ENCODE measurements around the gene GNPTG. TPM values are rescaled to one million over a fixed set of nuclear protein-coding genes. Genes with fewer than 3 reads are reported as not detected.
A peak's percentile ranks its signal among the peaks of the same experiment; 100 is the strongest.
"Not testable (repeated sequence)": the region's sequence is repeated elsewhere in the genome, so short reads cannot be mapped to it uniquely, and the experiment has no call there.

GNPTG gene
- total and polyA plus RNA-seq, 7 donors: 28.0 to 60.1 (median 43.5) TPM

DNA sequence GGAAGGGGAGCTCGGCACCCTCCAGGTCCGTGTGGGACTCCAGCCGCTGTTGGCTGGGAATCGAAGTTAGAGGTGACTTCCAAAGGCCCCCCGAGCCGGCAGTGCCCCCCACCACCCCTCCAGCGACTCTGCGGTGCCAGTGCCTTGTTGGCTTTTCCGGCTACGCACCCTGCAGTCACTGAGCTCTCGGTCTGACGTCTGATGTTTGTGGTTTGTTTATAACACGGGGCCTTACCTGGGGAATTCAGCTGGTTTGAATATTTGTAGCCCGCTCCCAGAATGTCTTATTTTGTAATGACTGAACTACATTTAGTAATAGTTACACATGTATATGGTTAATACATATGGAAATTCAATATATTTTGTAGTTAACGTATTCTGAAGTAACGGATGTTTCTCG lies 25.3 kb upstream of the GNPTG start:
- no peak for DNase-seq
- peaks cover 0 to 5% (median 0%) of the 10 kb centered on the region in 4 donors for H3K9me3 ChIP-seq
- H3K27me3 ChIP-seq: peaks cover 0 to 8% (median 5%) of the 10 kb centered on the region in 3 donors
- peaks cover 0 to 3% (median 0%) of the 10 kb centered on the region in 4 donors for H3K4me1 ChIP-seq
- no peak for TF ChIP-seq POLR2AphosphoS5 (IDR thresholded peaks at IDR 0.05)
- TF ChIP-seq, protein P1, sequence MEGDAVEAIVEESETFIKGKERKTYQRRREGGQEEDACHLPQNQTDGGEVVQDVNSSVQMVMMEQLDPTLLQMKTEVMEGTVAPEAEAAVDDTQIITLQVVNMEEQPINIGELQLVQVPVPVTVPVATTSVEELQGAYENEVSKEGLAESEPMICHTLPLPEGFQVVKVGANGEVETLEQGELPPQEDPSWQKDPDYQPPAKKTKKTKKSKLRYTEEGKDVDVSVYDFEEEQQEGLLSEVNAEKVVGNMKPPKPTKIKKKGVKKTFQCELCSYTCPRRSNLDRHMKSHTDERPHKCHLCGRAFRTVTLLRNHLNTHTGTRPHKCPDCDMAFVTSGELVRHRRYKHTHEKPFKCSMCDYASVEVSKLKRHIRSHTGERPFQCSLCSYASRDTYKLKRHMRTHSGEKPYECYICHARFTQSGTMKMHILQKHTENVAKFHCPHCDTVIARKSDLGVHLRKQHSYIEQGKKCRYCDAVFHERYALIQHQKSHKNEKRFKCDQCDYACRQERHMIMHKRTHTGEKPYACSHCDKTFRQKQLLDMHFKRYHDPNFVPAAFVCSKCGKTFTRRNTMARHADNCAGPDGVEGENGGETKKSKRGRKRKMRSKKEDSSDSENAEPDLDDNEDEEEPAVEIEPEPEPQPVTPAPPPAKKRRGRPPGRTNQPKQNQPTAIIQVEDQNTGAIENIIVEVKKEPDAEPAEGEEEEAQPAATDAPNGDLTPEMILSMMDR (IDR thresholded peaks at IDR 0.05): no peak
- TF ChIP-seq EP300 (IDR thresholded peaks at IDR 0.05): no peak
- no peak for TF ChIP-seq POLR2A (IDR thresholded peaks at IDR 0.05)
- peaks cover 17 to 56% (median 26%) of the 10 kb centered on the region in 4 donors for H3K36me3 ChIP-seq
- no peak overlapping the region for H3K27ac ChIP-seq
- H3K4me3 ChIP-seq: no peak overlapping the region
- intact Hi-C loops (cut with DNase I): no loop called here
- WGBS, 2 donors: 71 to 74% methylated on average over 17 of the region's 17 CpGs

- Histone ChIP-seq H3K27me3 (peaks cover 2 to 15% (median 12%) of the 10 kb centered on the region in 3 donors), H3K9me3 (peaks cover 0 to 5% (median 0%) of the 10 kb centered on the region in 4 donors), H3K4me3 (no peak overlapping the region), H3K27ac (no peak overlapping the region), H3K36me3 (peaks cover 17 to 49% (median 23%) of the 10 kb centered on the region in 4 donors), H3K4me1 (peaks cover 0 to 10% (median 3%) of the 10 kb centered on the region in 4 donors)
- DNase-seq: no peak
- TF ChIP-seq POLR2AphosphoS5 (IDR thresholded peaks at IDR 0.05) (no peak), POLR2A (IDR thresholded peaks at IDR 0.05) (no peak), EP300 (IDR thresholded peaks at IDR 0.05) (no peak)
- WGBS, 2 donors: 76 to 80% methylated on average over 17 of the region's 17 CpGs
- intact Hi-C loops (cut with DNase I): no loop called here
Measured at GRCh38 chr16:1326946-1327618, 24.6 kb upstream of the GNPTG start.

GRCh38 chr16:1327619-1327947 lies 24.1 kb upstream of the GNPTG start:
- no peak overlapping the region for H3K27ac ChIP-seq
- H3K4me1 ChIP-seq: peaks cover 0 to 15% (median 6%) of the 10 kb centered on the region in 4 donors
- no peak overlapping the region for H3K4me3 ChIP-seq
- H3K27me3 ChIP-seq: peaks cover 8 to 20% (median 17%) of the 10 kb centered on the region in 3 donors
- intact Hi-C loops (cut with DNase I): no loop called here
- peaks cover 0 to 5% (median 0%) of the 10 kb centered on the region in 4 donors for H3K9me3 ChIP-seq
- no peak for TF ChIP-seq POLR2AphosphoS5 (IDR thresholded peaks at IDR 0.05)
- TF ChIP-seq POLR2A (IDR thresholded peaks at IDR 0.05): no peak
- TF ChIP-seq, protein P1 (IDR thresholded peaks at IDR 0.05): no peak
- no peak for TF ChIP-seq EP300 (IDR thresholded peaks at IDR 0.05)
- 67 to 74% methylated on average over 5 of the region's 5 CpGs for whole genome bisulfite sequencing, 2 donors
- no peak for DNase-seq
- H3K36me3 ChIP-seq: peaks cover 17 to 44% (median 23%) of the 10 kb centered on the region in 4 donors

- H3K4me3 ChIP-seq; intact Hi-C loops (cut with DNase I); H3K27ac ChIP-seq; DNase-seq; H3K9me3 ChIP-seq: not testable (repeated sequence)
- peaks cover 0 to 20% (median 12%) of the 10 kb centered on the region in 4 donors for H3K4me1 ChIP-seq
- peaks cover 17 to 38% (median 21%) of the 10 kb centered on the region in 4 donors for H3K36me3 ChIP-seq
- WGBS, 2 donors: 89 to 90% methylated on average over 20 of the region's 20 CpGs
- peaks cover 13 to 26% (median 23%) of the 10 kb centered on the region in 3 donors for H3K27me3 ChIP-seq
Measured at GRCh38 chr16:1328136-1328535, 23.6 kb upstream of the GNPTG start.

DNA sequence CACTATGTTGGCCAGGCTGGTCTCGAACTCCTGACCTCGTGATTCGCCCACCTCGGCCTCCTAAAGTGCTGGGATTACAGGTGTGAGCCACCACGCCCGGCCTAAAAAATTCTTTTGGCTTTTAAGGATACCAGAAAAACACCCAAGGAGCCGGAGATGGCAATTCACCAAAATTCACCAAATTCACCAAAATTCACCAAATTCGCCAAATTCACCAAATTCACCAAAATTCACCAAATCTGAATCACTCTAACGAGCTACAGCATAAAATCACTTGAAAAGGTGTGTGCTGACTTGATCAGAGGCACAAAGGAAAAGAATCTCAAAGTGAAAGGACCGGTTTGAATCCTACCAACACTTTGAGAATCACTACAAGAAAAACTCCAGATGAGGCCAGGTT lies 22.8 kb upstream of the GNPTG start:
- peaks cover 12 to 30% (median 16%) of the 10 kb centered on the region in 4 donors for H3K36me3 ChIP-seq
- DNase-seq; H3K9me3 ChIP-seq; H3K4me3 ChIP-seq; H3K27ac ChIP-seq; intact Hi-C loops (cut with DNase I): not testable (repeated sequence)
- H3K4me1 ChIP-seq: peaks cover 0 to 27% (median 20%) of the 10 kb centered on the region in 4 donors
- H3K27me3 ChIP-seq: peaks cover 21 to 34% (median 31%) of the 10 kb centered on the region in 3 donors
- 89 to 94% methylated on average over 10 of the region's 10 CpGs for WGBS, 2 donors

GRCh38 chr16:1330260-1330914 lies 21.3 kb upstream of the GNPTG start:
- WGBS, 2 donors: 78 to 88% methylated on average over 17 of the region's 17 CpGs
- peaks cover 33 to 48% (median 45%) of the 10 kb centered on the region in 3 donors for H3K27me3 ChIP-seq
- intact Hi-C loops (cut with DNase I): no loop called here
- no peak overlapping the region for H3K27ac ChIP-seq
- H3K4me1 ChIP-seq: peaks cover 0 to 34% (median 26%) of the 10 kb centered on the region in 4 donors
- H3K9me3 ChIP-seq: peaks cover 0 to 5% (median 0%) of the 10 kb centered on the region in 4 donors
- no peak for DNase-seq
- peaks cover 0 to 16% (median 4%) of the 10 kb centered on the region in 4 donors for H3K36me3 ChIP-seq
- TF ChIP-seq POLR2A (IDR thresholded peaks at IDR 0.05) (no peak), POLR2AphosphoS5 (IDR thresholded peaks at IDR 0.05) (no peak)
- TF ChIP-seq, protein P1 (IDR thresholded peaks at IDR 0.05): peak in 1 of 4 experiments; percentile 17
- no peak overlapping the region for H3K4me3 ChIP-seq
